HG03354 (cell line): ENCODE data around the gene THBS3.
"Not testable (repeated sequence)": the region's sequence is repeated elsewhere in the genome, so short reads cannot be mapped to it uniquely, and the experiment has no call there.

Experiments used
- ATAC-seq: cut with Tn5 transposase; IDR thresholded peaks from one replicate; pipeline ENCODE4 v1.9.1; 2021; ENCODE audit warnings: mild to moderate bottlenecking; ENCODE audit not compliant: unreplicated experiment, poor library complexity, severe bottlenecking

THBS3 gene

GRCh38 chr1:155207806-155208540 lies at the start of gene THBS3:
TSS of gene THBS3 (minus strand) at chr1:155207897. CDS start at chr1:155207876, 21 bp downstream.
- no peak for ATAC-seq

GRCh38 chr1:155256058-155256852 lies 48.6 kb upstream of the THBS3 start:
- no peak for ATAC-seq

- peak; percentile 68 for ATAC-seq
Measured at GRCh38 chr1:155255243-155256007, 47.7 kb upstream of the THBS3 start, which contains the start of gene ENTREP3. TSS of gene ENTREP3 (minus strand) at chr1:155255483. CDS start at chr1:155254877, 606 bp downstream.

- ATAC-seq, result no peak
Measured at GRCh38 chr1:155254714-155255242, 47.1 kb upstream of the THBS3 start.

- no peak for ATAC-seq
Measured at GRCh38 chr1:155254228-155254713, 46.6 kb upstream of the THBS3 start.

GRCh38 chr1:155253797-155254196 lies 46.1 kb upstream of the THBS3 start:
- ATAC-seq, result no peak

GRCh38 chr1:155253208-155253607 lies 45.5 kb upstream of the THBS3 start:
- no peak for ATAC-seq

- no peak for ATAC-seq
Measured at GRCh38 chr1:155251566-155251965, 43.9 kb upstream of the THBS3 start.

- peak; percentile 82 for ATAC-seq
Measured at GRCh38 chr1:155250633-155251449, 43.1 kb upstream of the THBS3 start.

- peak; percentile 17 for ATAC-seq
Measured at GRCh38 chr1:155250246-155250632, 42.5 kb upstream of the THBS3 start.

GRCh38 chr1:155247667-155248553 lies 40.2 kb upstream of the THBS3 start:
- ATAC-seq, result no peak

- ATAC-seq, result not testable (repeated sequence)
Measured at GRCh38 chr1:155246796-155247195, 39.1 kb upstream of the THBS3 start.

- ATAC-seq, result no peak
Measured at GRCh38 chr1:155245163-155245524, 37.4 kb upstream of the THBS3 start.

- ATAC-seq, result peak; percentile 84
Measured at GRCh38 chr1:155244368-155245162, 36.9 kb upstream of the THBS3 start.

GRCh38 chr1:155242805-155243358 lies 35.2 kb upstream of the THBS3 start:
- ATAC-seq, result no peak

- ATAC-seq, result no peak
Measured at GRCh38 chr1:155241841-155242264, 34.2 kb upstream of the THBS3 start.

- no peak for ATAC-seq
Measured at GRCh38 chr1:155241069-155241679, 33.5 kb upstream of the THBS3 start.
